Activated CD8-positive, alpha-beta memory T cell treated with anti-CD3 and anti-CD28 coated beads, Interleukin-2, amount 50 U/mL, for 24 hours (primary cell): ENCODE measurements around the gene NUP153.
"Not testable (repeated sequence)": the region's sequence is repeated elsewhere in the genome, so short reads cannot be mapped to it uniquely, and the experiment has no call there.

Experiments
- DNase-seq: peaks from one replicate; pipeline ENCODE4 v3.0.0-alpha.2; 2020; ENCODE audit errors: extremely low read depth

The NUP153 gene

DNA sequence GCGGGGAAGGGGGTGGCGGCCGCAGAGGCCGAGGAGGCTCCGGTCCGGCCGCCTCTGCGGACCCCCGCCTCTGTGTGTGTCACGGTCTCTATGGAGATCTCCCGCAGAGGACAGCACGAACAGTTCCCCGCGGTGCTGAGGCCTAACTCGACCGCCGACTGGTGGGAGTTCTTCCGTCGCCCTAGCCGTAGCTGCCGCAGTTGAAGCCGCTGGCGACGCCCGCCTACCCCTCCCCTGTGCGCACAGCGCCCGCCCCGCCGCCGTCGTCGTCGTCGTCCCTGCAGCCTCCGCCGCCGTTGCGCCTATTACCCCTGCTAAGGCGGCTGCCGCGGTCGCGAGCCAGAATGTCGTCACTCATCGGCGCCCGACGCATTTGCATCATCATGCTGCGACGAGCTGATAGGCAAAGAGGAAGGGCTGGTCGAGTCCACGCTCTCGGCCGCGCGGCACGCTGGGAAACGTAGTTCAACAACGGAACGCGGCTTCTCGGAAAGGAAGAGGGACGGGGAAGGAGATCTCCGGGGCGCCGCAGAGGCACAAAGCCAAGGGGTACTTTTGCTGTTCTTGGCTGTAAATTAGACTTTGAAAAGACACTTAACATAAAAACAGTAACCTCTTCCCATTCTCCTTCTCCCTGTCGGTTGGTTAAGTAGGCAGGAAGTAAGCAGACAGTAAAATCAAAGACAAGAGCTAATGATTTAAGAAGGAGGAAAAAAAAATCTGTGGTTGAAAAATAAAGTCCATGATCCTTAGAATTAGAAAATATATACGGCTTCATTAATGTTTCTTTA, at the start of gene NUP153:
Gene NUP153, minus strand, starts transcription at position 346 of the 791 bp plus-strand sequence. CDS start 538 bp downstream, outside the sequence.
- DNase-seq, result peak; percentile 99

DNA sequence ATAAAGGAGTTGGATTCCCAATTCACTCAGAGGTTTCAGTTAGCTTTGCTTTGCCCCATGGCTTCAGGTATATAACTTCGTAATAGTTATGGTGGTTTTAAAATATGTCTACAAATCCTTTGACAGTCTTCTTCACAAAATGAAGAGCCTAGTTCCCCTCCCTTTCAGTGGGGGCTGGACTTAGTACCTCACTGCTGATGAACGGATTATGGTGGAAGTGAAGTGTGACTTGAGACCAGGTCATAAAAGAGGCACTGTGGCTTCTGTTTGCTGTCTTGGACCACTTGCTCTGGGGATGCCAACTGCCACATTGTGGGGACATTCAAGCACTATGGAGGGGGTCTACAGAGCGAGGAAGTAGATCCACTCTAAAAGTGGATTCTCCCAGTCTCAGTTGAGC, 47.5 kb upstream of the NUP153 start:
- no peak for DNase-seq

DNA sequence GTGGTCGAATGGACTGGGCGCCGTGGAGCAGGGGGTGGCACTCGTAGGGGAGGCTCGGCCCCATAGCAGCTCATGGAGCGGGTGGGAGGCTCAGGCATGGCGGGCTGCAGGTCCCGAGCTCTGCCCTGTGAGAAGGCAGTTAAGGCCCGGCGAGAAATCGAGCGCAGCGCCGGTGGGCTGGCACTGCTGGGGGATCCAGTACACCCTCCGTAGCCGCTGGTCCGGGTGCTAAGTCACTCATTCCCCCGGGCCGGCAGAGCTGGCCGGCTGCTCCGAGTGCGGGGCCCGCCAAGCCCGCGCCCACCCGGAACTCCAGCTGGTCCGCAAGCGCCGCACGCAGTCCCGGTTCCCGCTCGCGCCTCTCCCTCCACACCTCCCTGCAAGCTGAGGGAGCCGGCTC, 38.6 kb upstream of the NUP153 start:
- not testable (repeated sequence) for DNase-seq

DNA sequence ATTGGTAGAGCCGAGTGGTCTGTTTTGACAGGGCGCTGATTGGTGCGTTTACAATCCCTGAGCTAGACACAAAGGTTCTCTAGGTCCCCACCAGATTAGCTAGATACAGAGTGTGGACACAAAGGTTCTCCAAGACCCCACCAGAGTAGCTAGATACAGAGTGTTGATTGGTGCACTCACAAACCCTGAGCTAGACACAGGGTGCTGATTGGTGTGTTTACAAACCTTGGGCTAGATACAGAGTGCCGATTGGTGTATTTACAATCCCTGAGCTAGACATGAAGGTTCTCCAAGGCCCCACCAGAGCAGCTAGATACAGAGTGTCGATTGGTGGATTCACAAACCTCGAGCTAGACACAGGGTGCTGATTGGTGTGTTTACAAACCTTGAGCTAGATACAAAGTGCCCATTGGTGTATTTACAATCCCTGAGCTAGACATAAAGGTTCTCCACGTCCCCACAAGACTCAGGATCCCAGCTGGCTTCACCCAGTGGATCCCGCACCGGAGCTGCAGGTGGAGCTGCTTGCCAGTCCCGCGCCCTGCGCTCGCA, 38.1 kb upstream of the NUP153 start:
- DNase-seq, result not testable (repeated sequence)

DNA sequence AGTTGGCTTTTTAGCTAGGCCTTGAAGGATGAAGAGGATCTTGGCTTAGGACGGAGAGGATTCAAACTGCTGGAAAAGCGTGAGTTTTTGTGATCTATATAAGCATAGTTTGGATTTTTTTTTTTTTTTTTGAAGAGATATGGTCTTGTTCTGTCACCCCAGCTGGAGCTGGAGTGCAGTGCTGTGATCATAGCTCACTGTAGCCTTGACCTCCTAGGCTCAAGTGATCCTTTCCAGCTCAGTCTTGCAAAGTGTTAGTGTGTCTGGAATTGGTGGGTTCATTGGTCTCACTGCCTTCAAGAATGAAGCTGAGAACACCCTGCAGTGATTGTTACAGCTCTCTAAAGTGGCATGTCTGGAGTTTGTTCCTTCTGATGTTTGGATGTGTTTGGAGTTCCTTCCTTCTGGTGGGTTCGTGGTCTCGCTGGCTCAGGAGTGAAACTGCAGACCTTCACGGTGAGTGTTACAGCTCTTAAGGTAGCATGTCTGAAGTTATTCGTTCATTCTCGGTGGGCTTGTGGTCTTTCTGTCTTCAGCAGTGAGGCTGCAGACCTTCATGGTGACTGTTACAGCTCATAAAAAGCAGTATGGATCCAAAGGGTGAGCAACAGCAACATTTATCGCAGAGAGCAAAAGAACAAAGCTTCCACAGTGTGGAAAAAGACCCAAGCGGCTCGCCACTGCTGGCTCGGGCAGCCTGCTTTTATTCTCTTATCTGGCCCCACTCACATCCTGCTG, 37.5 kb upstream of the NUP153 start:
- DNase-seq, result no peak

DNA sequence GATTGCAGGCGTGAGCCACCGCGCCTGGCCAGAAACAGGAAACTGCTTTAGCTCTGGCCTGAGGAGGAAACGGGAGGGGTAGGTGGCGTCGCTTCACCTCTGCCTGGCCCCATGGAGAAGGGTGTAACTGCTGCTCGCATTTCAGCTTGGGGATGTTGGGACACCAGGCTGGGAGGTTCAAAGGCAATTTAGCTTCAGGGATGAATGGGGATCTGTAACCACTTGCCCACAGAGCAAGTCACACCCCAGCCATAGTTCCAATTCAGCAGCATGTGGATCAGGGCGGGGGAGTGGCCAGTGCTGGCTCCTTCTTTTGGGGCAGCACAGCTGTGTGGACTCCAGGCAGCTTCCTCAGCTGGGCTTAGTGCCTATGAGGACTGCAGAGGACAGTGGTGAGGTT, 34.8 kb upstream of the NUP153 start:
- DNase-seq, result no peak

DNA sequence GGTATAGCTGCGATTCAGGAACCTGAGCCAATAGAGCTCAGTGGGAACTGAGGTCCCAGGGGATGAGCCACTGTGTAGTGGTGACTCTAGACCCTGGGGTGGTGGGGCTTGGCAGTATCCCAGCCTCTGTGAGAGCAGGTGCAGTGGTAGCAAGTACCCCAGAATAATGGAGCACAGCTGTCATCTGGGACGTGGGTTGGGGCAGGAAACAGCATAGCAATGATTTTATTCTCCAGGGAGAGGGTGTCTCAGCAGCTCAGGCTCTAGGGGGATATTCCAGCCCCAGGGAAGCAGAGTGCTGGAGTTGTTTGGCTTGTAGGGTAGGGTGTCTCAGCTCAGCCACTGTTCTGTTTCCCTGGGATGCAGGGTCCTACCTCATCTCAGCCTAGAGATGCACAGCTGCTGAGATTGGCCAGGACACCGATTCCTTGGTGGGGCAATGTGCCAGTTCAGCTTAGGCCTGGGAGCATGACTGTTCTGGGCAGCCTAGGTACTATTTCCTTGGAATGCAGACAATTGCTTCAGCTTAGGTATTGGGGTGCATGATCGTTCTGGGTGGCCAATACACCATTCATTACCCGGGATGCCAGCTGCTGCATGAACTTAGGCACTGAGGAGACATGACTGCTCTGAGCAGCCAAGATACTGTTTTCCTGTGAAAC, 34.0 kb upstream of the NUP153 start:
- DNase-seq, result no peak

DNA sequence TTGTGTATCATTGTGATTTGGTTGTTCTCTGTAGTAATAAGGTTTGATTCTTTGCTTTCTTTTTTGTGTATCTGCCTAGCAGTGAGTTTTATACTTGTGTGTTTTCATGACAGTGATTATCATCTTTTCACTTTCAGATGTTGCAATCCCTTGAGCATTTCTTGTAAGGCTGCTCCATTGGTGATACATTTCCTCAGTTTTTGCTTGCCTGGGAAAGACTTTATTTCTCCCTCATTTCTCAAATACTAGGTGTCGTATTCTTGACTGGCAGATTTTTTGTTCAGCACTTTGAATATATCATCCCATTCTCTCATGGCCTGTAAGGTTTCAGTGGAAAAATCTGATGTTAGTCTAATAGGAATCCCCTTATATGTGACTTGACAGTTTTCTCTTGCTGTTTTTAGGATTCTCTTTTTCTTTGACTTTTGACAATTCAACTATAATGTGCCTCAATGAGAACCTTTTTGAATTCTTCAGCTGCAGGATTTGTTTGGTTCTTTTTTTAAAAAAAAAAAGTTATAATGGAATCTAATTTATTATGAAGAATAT, 31.1 kb upstream of the NUP153 start:
- no peak for DNase-seq

DNA sequence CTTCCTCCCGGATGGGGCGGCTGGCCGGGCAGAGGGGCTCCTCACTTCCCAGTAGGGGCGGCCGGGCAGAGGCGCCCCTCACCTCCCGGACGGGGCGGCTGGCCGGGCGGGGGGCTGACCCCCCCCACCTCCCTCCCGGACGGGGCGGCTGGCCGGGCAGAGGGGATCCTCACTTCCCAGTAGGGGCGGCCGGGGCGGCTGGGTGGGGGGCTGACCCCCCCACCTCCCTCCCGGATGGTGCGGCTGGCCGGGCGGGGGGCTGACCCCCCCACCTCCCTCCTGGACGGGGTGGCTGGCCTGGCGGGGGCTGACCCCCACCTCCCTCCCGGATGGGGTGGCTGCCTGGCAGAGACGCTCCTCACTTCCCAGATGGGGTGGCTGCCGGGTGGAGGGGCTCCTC, 28.6 kb upstream of the NUP153 start:
- not testable (repeated sequence) for DNase-seq

DNA sequence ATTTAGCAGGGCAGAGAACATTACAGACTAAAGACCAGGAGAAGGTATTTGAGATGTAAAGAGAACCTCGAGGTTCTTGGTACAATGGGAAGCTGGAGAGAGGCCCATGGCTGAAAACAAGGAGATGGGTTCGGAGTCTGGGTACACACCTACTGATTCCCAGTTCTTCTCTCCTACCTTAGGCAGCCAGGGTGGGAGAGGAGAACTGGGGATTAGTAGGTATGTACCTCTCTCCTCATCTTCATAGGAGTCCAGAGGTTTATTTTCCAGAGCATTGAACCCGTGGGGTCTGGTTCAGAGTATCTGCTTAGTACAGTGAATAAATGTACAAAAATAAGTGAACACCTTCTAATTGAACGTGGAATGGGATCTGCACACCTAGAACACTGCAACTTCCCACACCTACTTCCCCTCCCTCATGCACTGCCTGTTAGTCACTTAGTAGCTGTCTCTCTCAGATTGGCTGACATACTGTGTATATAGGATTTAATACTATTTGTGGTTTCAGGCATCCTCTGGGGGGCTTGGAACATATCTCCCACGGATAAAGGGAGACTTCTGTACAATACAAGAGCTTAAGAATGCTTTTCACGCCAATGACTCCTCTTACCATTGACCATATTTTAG, 23.5 kb upstream of the NUP153 start:
- no peak for DNase-seq

DNA sequence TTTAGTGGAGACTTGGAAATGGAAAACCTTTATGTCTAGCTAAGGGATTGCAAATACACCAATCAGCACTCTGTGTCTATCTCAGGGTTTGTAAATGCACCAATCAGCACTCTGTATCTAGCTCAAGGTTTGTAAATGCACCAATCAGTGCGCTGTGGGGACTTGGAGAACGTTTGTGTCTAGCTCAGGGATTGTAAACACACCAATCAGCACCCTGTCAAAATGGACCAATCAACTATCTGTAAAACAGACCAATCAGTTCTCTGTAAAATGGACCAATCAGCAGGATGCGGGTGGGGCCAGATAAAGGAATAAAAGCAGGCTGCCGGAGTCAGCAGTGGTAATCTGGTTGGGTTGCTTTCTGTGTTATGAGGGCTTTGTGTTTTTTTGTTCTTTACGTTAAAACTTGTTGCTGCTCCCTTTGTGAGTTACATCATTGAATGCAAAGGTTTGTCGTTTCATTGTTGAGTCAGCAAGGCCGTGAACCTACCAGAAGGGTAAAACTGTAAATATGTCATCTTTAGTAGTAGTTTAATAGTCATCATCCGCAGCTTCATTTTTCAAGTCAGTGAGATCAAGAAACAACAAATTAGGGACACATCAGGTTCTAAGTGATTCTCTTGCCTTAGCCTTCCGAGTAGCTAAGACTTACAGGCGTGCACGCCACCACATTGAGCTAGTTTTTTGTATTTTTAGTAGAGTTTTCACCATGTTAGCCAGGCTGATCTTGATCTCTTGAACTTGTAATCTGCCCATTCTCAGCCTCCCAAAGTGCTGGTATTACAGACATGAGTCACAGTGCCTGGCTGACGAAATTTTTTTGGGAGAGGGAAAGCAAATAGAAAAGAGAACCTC, 22.7 kb upstream of the NUP153 start:
- no peak for DNase-seq

DNA sequence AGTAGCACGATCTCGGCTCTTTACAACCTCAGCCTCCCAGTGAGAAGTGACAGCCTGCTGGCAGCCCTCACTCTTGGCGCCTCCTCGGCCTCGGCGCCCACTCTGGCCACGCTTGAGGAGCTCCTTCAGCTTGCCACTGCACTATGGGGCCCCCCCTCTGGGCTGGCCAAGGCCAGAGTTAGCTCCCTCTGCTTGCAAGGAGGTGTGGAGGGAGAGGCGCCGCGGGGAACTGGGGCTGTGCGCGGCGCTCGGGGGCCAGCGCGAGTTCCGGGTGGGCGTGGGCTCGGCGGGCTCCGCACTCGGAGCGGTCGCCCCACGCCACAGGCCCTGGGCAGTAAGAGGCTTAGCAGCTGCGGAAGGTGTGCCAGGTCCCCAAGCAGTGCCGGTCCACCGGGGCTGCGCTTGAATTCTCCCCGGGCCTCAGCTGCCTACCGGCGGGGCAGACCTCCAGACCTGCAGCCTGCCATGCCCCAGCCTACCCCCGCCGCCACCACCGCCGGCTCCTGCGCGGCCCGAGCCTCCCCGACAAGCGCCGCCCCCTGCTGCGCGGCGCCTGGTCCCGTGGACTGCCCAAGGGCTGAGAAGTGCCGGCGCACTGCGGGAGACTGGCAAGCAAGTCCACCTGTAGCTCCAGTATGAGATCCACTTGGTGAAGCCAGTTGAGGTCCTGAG, 22.0 kb upstream of the NUP153 start:
- no peak for DNase-seq

DNA sequence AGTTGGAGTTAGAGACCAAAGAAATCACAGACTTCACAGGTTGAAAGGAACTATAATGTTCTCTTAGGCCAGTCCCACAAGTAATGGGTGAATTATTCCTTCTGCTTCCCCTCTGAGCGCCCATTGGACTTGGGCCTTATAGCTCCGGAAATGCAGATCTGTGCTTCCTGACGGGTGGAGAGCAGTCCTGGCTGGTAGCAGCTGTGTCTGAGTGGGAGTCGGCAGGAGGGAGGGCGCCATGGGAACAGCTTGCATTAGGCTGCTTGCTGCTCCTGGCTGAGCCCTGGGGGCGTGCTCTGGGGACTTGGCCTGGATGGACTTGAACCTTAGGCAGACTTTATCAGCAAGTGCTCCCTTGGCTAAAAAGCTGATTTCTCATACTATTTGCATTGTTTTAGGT, 18.4 kb upstream of the NUP153 start:
- DNase-seq, result no peak

DNA sequence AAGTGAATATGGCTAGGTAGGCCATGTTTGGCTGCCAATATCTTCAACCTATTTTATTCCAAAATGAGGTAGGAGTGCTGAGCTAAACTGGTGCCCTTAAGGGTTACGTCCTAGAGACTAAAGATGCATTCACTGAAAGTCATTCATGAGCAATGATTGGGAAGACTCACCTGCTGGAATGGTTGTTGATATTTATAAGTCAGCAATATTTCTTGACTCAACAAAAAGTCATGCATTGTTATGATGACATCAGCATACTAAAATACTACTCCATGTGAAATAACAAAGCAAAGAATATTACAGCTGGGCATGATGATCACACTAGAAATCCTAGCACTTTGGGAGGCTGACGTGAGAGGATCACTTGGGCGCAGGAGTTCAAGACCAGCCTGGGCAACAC, 17.6 kb upstream of the NUP153 start:
- DNase-seq, result no peak

DNA sequence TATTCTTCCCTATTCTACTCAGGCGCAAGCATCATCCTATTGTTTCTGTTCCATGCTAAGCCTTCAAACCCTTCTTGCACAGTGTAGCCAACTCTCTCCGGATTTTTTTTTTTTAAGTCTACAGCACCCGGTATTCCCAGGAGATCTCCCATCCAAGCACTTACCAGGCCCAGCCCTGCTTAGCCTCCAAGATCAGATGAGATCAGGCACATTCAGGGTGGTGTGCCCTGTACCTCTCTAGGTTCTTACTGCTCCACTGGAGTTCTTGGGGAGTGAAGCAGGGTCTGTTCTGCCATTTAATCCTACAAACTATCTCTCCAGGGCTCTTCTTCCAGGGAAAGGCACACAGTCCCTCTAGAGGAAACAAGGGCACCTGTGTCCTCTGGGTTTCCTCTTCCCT, 14.9 kb upstream of the NUP153 start:
- no peak for DNase-seq

DNA sequence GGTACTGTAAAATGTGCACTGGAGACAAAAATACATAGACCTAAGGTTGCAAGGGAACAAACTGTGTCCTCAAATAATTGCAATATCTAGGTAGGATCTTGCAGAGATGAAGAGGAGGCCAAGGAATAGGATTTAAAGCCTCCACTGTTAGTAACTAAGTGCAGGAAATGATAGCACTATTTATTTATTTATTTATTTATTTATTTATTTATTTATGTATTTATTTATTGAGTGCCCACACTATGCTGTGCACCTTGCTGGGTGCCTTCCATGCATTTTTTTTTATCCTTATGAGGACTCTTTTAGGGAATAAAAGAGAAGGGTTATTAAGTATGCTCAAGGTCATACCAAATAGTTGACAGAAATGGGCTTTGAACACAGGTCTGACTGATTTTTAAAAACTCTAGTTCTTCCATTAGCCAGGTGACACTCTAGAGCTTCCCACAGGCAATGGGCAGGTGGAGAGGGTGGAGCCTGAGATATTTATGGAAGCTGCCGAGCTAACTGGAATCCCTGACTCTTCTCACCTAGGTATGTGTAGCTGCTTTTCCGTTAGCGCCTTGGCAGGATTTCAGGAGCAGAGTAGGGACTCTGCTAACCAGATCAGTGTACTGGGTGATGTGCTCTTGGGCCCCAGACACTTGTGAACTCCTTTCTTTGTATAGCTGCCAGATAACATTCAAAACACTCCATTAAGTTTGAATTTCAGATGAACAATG, 12.8 kb upstream of the NUP153 start:
- DNase-seq, result no peak

DNA sequence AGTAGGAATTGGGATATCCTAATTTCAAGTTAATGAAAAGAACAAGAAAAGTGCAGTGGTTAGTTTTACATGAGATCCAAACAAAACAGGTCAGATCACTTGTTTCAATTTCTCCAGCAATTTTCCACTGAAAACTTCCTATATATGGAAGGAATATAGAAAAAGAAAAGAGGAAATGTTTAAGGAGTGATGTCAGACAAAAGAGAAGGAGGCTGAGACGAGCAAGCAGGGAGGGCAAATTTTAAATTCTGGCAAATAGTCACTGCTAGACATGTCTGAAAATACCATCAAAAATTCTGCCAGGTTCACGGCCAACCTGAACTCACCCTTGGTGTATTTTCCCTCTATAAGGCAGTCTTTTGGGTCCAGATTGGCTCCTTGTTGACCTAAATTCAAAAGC, 9.5 kb upstream of the NUP153 start:
- DNase-seq, result no peak

DNA sequence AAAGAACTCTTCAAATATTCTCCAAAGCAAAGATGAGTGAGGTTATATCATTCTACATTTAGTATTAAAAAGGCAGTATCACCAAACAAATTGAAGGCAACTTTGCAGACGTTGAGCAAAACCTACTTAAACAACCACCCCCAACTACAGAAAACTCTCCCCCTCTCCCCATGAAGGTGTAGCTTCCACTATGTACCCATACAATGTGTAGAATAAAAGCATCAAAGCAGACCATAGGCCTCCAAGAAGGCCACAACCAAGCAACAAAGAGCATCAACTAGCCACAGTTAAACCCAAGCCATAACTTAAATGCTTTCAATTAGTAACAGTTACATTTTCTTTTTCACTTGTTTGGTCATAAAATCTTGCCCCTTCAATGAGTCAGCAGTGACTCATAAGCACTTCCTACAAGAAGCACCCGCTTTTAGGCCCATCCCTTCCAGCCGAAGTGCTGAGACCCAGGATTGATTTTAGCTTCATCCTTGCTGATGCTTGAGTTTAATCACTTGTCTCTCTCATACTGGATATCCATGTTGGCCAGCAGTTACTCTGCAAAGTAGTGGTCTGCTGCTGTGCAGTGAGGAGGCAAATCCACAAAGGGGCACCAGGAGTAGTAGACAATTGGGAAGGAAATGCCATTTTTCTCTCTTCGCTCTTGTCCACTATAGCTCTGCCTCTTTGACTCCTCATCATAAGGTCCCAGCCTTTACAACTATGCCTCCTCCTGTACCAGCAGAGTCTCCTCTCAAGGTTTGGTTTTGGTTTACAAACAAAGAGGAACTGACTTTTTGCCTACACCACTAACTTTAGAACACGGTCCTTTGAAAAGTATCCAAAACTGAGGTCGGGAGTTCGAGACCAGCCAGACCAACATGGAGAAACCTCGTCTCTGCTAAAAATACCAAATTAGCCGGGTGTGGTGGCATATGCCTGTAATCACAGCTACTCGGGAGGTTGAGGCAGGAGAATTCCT, 8.4 kb upstream of the NUP153 start:
- no peak for DNase-seq
